Duodenal mucosa (tissue), 2 donors: Measurements from ENCODE around the gene SUOX.
A peak's percentile ranks its signal among the peaks of the same experiment; 100 is the strongest.
"Not testable (repeated sequence)": the region's sequence is repeated elsewhere in the genome, so short reads cannot be mapped to it uniquely, and the experiment has no call there.

ENCODE experiments used
- H3K27ac ChIP-seq: one replicate; pipeline ENCODE4 v1.7.0; 2013; ENCODE audit warnings: low read depth, low read length
- H3K27me3 ChIP-seq, 2 donors: one replicate each; pipeline ENCODE4 v1.7.0; 2013; ENCODE audit warnings: low read length in 2 of 2, control low read depth in 1 of 2; ENCODE audit not compliant: insufficient read depth in 2 of 2, control insufficient read depth in 1 of 2
- H3K36me3 ChIP-seq, 2 donors: one replicate each; pipeline ENCODE4 v1.7.0; 2013; ENCODE audit warnings: low read length in 2 of 2, control low read depth in 1 of 2; ENCODE audit not compliant: insufficient read depth in 2 of 2, control insufficient read depth in 1 of 2
- H3K4me1 ChIP-seq, 2 donors: one replicate each; pipeline ENCODE4 v1.7.0; 2013; ENCODE audit warnings: low read length in 2 of 2, control low read depth in 1 of 2; ENCODE audit not compliant: insufficient read depth in 2 of 2, control insufficient read depth in 1 of 2
- H3K4me3 ChIP-seq, 2 donors: one replicate each; pipeline ENCODE4 v1.7.0; 2013; ENCODE audit warnings: low read length in 2 of 2, low read depth in 1 of 2
- H3K9ac ChIP-seq, 2 donors: one replicate each; pipeline ENCODE4 v1.7.0; 2013; ENCODE audit warnings: low read length in 2 of 2, low read depth in 1 of 2
- H3K9me3 ChIP-seq, 2 donors: one replicate each; pipeline ENCODE4 v1.7.0; 2013; ENCODE audit warnings: low read length in 2 of 2, control low read depth in 1 of 2; ENCODE audit not compliant: control insufficient read depth in 1 of 2

The SUOX gene

GRCh38 chr12:55970775-55971174, 26.3 kb upstream of the SUOX start:
- H3K27me3 ChIP-seq, result no peaks in the 10 kb centered on the region
- no peak overlapping the region for H3K27ac ChIP-seq
- H3K9me3 ChIP-seq, result no peaks in the 10 kb centered on the region
- H3K4me3 ChIP-seq, result no peak overlapping the region
- peaks cover 0 to 2% of the 10 kb centered on the region in 2 donors for H3K36me3 ChIP-seq
- H3K4me1 ChIP-seq, result peaks cover 37 to 41% of the 10 kb centered on the region in 2 donors
- no peak overlapping the region for H3K9ac ChIP-seq

GRCh38 chr12:55972042-55972441, 25.0 kb upstream of the SUOX start:
- Histone ChIP-seq H3K27ac (no peak overlapping the region), H3K4me1 (peaks cover 38 to 40% of the 10 kb centered on the region in 2 donors), H3K4me3 (no peak overlapping the region)

GRCh38 chr12:55972456-55972855, 24.6 kb upstream of the SUOX start:
- H3K9me3 ChIP-seq, result no peaks in the 10 kb centered on the region
- peaks cover 2 to 4% of the 10 kb centered on the region in 2 donors for H3K36me3 ChIP-seq
- H3K27me3 ChIP-seq, result no peaks in the 10 kb centered on the region
- H3K4me3 ChIP-seq, result peak overlapping the region; percentile 88 to 90
- H3K9ac ChIP-seq, result peak overlapping the region; percentile 92
- peak overlapping the region; percentile 84 for H3K27ac ChIP-seq
- H3K4me1 ChIP-seq, result peaks cover 33 to 39% of the 10 kb centered on the region in 2 donors

More at GRCh38 chr12:55972042-55972441, 25.0 kb upstream of the SUOX start:
- no peaks in the 10 kb centered on the region for H3K27me3 ChIP-seq
- H3K9ac ChIP-seq, result peak overlapping the region in 1 of 2 donors; percentile 92
- no peaks in the 10 kb centered on the region for H3K9me3 ChIP-seq
- peaks cover 2% of the 10 kb centered on the region in 2 donors for H3K36me3 ChIP-seq

- Histone ChIP-seq H3K9me3 (no peaks in the 10 kb centered on the region), H3K9ac (peak overlapping the region; percentile 92), H3K27me3 (no peaks in the 10 kb centered on the region), H3K4me3 (peak overlapping the region; percentile 88 to 90), H3K27ac (peak overlapping the region; percentile 84), H3K4me1 (peaks cover 27 to 34% of the 10 kb centered on the region in 2 donors), H3K36me3 (peaks cover 2 to 4% of the 10 kb centered on the region in 2 donors)
Measured at GRCh38 chr12:55972911-55973598, 24.0 kb upstream of the SUOX start.

DNA sequence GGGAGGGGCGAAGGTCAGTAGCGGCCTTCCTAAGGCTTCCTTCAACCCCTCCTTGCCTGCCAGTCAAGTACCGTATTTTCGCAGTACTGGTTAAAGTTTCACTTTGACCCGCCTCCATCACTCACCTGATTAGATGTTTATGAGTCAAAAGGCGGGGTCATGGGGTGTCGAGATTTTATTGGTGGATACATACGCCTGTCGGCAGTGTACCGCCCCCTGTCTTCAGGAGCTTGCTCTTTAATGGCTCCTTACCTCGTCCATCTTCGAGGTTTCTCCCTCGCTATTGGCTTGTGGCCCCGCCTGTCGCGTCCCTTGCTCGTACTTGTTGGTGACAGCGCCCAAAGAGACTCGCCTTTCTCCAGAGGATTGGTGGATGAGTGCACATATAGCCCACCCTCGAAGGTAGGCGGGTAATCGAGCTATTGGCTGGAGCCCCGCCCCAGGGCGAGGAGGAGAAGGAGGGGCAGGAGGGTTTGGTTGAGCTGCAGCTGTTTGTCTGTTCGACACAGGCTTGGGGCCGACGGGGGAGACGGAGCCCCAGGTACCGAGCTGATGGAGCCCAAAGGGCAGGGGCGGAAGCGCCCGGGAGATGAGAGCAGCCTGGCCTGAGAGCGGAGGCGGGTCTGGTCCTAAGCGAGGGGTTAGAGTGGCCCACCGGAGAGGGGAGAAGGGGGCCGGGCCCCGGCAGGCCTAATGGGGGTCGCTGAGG, 23.3 kb upstream of the SUOX start, which contains the start of gene RAB5B:
Gene RAB5B (plus strand): TSS at position 480 of the 709 bp plus-strand sequence. CDS start 12,883 bp downstream, outside the sequence.
- Histone ChIP-seq H3K27me3 (no peaks in the 10 kb centered on the region), H3K27ac (peak within 1 kb of the TSS; percentile 92), H3K9me3 (no peaks in the 10 kb centered on the region), H3K4me3 (peak within 1 kb of the TSS; percentile 88 to 91), H3K4me1 (peaks cover 26 to 30% of the 10 kb centered on the region in 2 donors), H3K36me3 (peaks cover 2 to 4% of the 10 kb centered on the region in 2 donors), H3K9ac (peak within 1 kb of the TSS; percentile 92 to 99)

- Histone ChIP-seq H3K9me3 (no peaks in the 10 kb centered on the region), H3K9ac (peak overlapping the region; percentile 89 to 99), H3K4me1 (peaks cover 26 to 30% of the 10 kb centered on the region in 2 donors)
Measured at GRCh38 chr12:55974308-55974730, 22.8 kb upstream of the SUOX start.

GRCh38 chr12:55978393-55978792, 18.7 kb upstream of the SUOX start:
- Histone ChIP-seq H3K27ac (no peak overlapping the region), H3K36me3 (peaks cover 10 to 23% of the 10 kb centered on the region in 2 donors), H3K27me3 (no peaks in the 10 kb centered on the region)

More at GRCh38 chr12:55974308-55974730, 22.8 kb upstream of the SUOX start:
- H3K4me3 ChIP-seq, result peak overlapping the region; percentile 85 to 91
- no peaks in the 10 kb centered on the region for H3K27me3 ChIP-seq
- H3K36me3 ChIP-seq, result peaks cover 2 to 6% of the 10 kb centered on the region in 2 donors
- peak overlapping the region; percentile 92 for H3K27ac ChIP-seq

GRCh38 chr12:55979069-55979468, 18.0 kb upstream of the SUOX start:
- peaks cover 16 to 20% of the 10 kb centered on the region in 2 donors for H3K4me1 ChIP-seq
- H3K27me3 ChIP-seq, result no peaks in the 10 kb centered on the region
- no peaks in the 10 kb centered on the region for H3K9me3 ChIP-seq
- H3K4me3 ChIP-seq, result no peak overlapping the region
- no peak overlapping the region for H3K9ac ChIP-seq
- H3K36me3 ChIP-seq, result peaks cover 10 to 23% of the 10 kb centered on the region in 2 donors
- no peak overlapping the region for H3K27ac ChIP-seq

More at GRCh38 chr12:55978393-55978792, 18.7 kb upstream of the SUOX start:
- no peaks in the 10 kb centered on the region for H3K9me3 ChIP-seq
- no peak overlapping the region for H3K4me3 ChIP-seq
- H3K4me1 ChIP-seq, result peaks cover 16 to 20% of the 10 kb centered on the region in 2 donors
- no peak overlapping the region for H3K9ac ChIP-seq

GRCh38 chr12:55981882-55982281, 15.2 kb upstream of the SUOX start:
- H3K36me3 ChIP-seq, result peaks cover 10 to 37% of the 10 kb centered on the region in 2 donors
- not testable (repeated sequence) for H3K4me1 ChIP-seq

More at GRCh38 chr12:55981882-55982281, 15.2 kb upstream of the SUOX start:
- not testable (repeated sequence) for H3K27ac ChIP-seq, H3K9ac ChIP-seq, H3K9me3 ChIP-seq, H3K27me3 ChIP-seq, H3K4me3 ChIP-seq
